KOPT-K1 (cell line): ENCODE results near the gene WSCD2.

Source experiments
- H3K27ac ChIP-seq: fragments of 200-600 bp; sonication (generic); 2 replicates; pipeline ENCODE4 v1.5.1; 2016; ENCODE audit warnings: antibody characterized with exemption, mild to moderate bottlenecking, low read depth, low read length; ENCODE audit not compliant: poor library complexity, severe bottlenecking
- H3K36me3 ChIP-seq: fragments of 200-600 bp; sonication (generic); 2 replicates; pipeline ENCODE4 v1.5.1; 2017; ENCODE audit warnings: antibody characterized with exemption, mild to moderate bottlenecking, low read length, moderate library complexity; ENCODE audit not compliant: insufficient read depth
- H3K9me3 ChIP-seq: fragments of 200-600 bp; sonication (generic); 2 replicates; pipeline ENCODE4 v1.5.1; 2017; ENCODE audit warnings: antibody characterized with exemption, low read length, mild to moderate bottlenecking; ENCODE audit not compliant: insufficient read depth, poor library complexity, severe bottlenecking

Gene WSCD2

GRCh38 chr12:108231909-108232434 is 102.9 kb downstream of the WSCD2 start:
- H3K27ac ChIP-seq: no peak overlapping the region
- no peaks in the 10 kb centered on the region for H3K9me3 ChIP-seq
- H3K36me3 ChIP-seq: no peaks in the 10 kb centered on the region

GRCh38 chr12:108232565-108232964 is 103.5 kb downstream of the WSCD2 start:
- no peak overlapping the region for H3K27ac ChIP-seq
- no peaks in the 10 kb centered on the region for H3K36me3 ChIP-seq
- no peaks in the 10 kb centered on the region for H3K9me3 ChIP-seq

- Histone ChIP-seq H3K27ac (no peak overlapping the region), H3K9me3 (no peaks in the 10 kb centered on the region), H3K36me3 (no peaks in the 10 kb centered on the region)
These were observed 105.1 kb downstream of the WSCD2 start for GRCh38 chr12:108234158-108234557.

GRCh38 chr12:108235197-108235984 is 106.3 kb downstream of the WSCD2 start:
- Histone ChIP-seq H3K36me3 (no peaks in the 10 kb centered on the region), H3K27ac (no peak overlapping the region), H3K9me3 (no peaks in the 10 kb centered on the region)

GRCh38 chr12:108235985-108236263 is 106.8 kb downstream of the WSCD2 start:
- no peaks in the 10 kb centered on the region for H3K36me3 ChIP-seq
- no peak overlapping the region for H3K27ac ChIP-seq

GRCh38 chr12:108236366-108236765 is 107.3 kb downstream of the WSCD2 start:
- Histone ChIP-seq H3K36me3 (no peaks in the 10 kb centered on the region), H3K27ac (no peak overlapping the region), H3K9me3 (no peaks in the 10 kb centered on the region)

More at GRCh38 chr12:108235985-108236263, 106.8 kb downstream of the WSCD2 start:
- H3K9me3 ChIP-seq: no peaks in the 10 kb centered on the region

- no peaks in the 10 kb centered on the region for H3K36me3 ChIP-seq
- H3K9me3 ChIP-seq: no peaks in the 10 kb centered on the region
These were observed 108.2 kb downstream of the WSCD2 start for GRCh38 chr12:108237272-108237671.

GRCh38 chr12:108238474-108238873 is 109.4 kb downstream of the WSCD2 start:
- Histone ChIP-seq H3K36me3 (no peaks in the 10 kb centered on the region), H3K9me3 (no peaks in the 10 kb centered on the region), H3K27ac (no peak overlapping the region)

More at GRCh38 chr12:108237272-108237671, 108.2 kb downstream of the WSCD2 start:
- H3K27ac ChIP-seq: no peak overlapping the region

GRCh38 chr12:108239378-108239777 is 110.3 kb downstream of the WSCD2 start:
- no peaks in the 10 kb centered on the region for H3K9me3 ChIP-seq
- H3K36me3 ChIP-seq: no peaks in the 10 kb centered on the region
- no peak overlapping the region for H3K27ac ChIP-seq

- Histone ChIP-seq H3K36me3 (no peaks in the 10 kb centered on the region), H3K9me3 (no peaks in the 10 kb centered on the region), H3K27ac (no peak overlapping the region)
These were observed 111.1 kb downstream of the WSCD2 start for GRCh38 chr12:108240027-108240785.

- no peaks in the 10 kb centered on the region for H3K36me3 ChIP-seq
- H3K27ac ChIP-seq: no peak overlapping the region
- no peaks in the 10 kb centered on the region for H3K9me3 ChIP-seq
These were observed 111.8 kb downstream of the WSCD2 start for GRCh38 chr12:108240928-108241327.

GRCh38 chr12:108241986-108242703 is 113.1 kb downstream of the WSCD2 start:
- Histone ChIP-seq H3K36me3 (no peaks in the 10 kb centered on the region), H3K9me3 (no peaks in the 10 kb centered on the region), H3K27ac (no peak overlapping the region)

- Histone ChIP-seq H3K9me3 (no peaks in the 10 kb centered on the region), H3K36me3 (no peaks in the 10 kb centered on the region), H3K27ac (no peak overlapping the region)
These were observed 118.0 kb downstream of the WSCD2 start for GRCh38 chr12:108247130-108247529.

- no peaks in the 10 kb centered on the region for H3K9me3 ChIP-seq
- no peak overlapping the region for H3K27ac ChIP-seq
- H3K36me3 ChIP-seq: no peaks in the 10 kb centered on the region
These were observed 118.9 kb downstream of the WSCD2 start for GRCh38 chr12:108248011-108248410.

GRCh38 chr12:108252523-108252922 is 123.4 kb downstream of the WSCD2 start:
- no peak overlapping the region for H3K27ac ChIP-seq
- H3K36me3 ChIP-seq: no peaks in the 10 kb centered on the region
- no peaks in the 10 kb centered on the region for H3K9me3 ChIP-seq
